IPS DF 4.7 (cell line): ENCODE results near the gene HEATR5A.
"Not testable (repeated sequence)": the region's sequence is repeated elsewhere in the genome, so short reads cannot be mapped to it uniquely, and the experiment has no call there.

Experiments used
- DNase-seq: peaks from one replicate; pipeline ENCODE4 v3.0.0-alpha.2; 2013; ENCODE audit warnings: low spot score; ENCODE audit errors: extremely low read depth

Gene HEATR5A

GRCh38 chr14:31329876-31330521 lies 90.4 kb downstream of the HEATR5A start:
- DNase-seq = not testable (repeated sequence)

- no peak for DNase-seq
Measured at GRCh38 chr14:31326111-31326510, 94.2 kb downstream of the HEATR5A start.

- DNase-seq = no peak
Measured at GRCh38 chr14:31323419-31323818, 96.9 kb downstream of the HEATR5A start.

- no peak for DNase-seq
Measured at GRCh38 chr14:31320922-31321766, 99.2 kb downstream of the HEATR5A start.

GRCh38 chr14:31320216-31320615 lies 100.1 kb downstream of the HEATR5A start:
- DNase-seq = no peak

GRCh38 chr14:31319701-31320100 lies 100.6 kb downstream of the HEATR5A start:
- DNase-seq = no peak

- DNase-seq = no peak
Measured at GRCh38 chr14:31312934-31313333, 107.4 kb downstream of the HEATR5A start.

GRCh38 chr14:31312370-31312769 lies 108.0 kb downstream of the HEATR5A start:
- DNase-seq = not testable (repeated sequence)

GRCh38 chr14:31307618-31308017 lies 112.7 kb downstream of the HEATR5A start:
- DNase-seq = no peak

GRCh38 chr14:31307198-31307597 lies 113.2 kb downstream of the HEATR5A start:
- no peak for DNase-seq

- no peak for DNase-seq
Measured at GRCh38 chr14:31303654-31304053, 116.7 kb downstream of the HEATR5A start.

- no peak for DNase-seq
Measured at GRCh38 chr14:31300883-31301282, 119.5 kb downstream of the HEATR5A start.

GRCh38 chr14:31300296-31300695 lies 120.1 kb downstream of the HEATR5A start:
- no peak for DNase-seq

- DNase-seq = no peak
Measured at GRCh38 chr14:31297701-31298344, 122.5 kb downstream of the HEATR5A start.

GRCh38 chr14:31297112-31297511 lies 123.2 kb downstream of the HEATR5A start:
- no peak for DNase-seq

- no peak for DNase-seq
Measured at GRCh38 chr14:31294746-31295405, 125.5 kb downstream of the HEATR5A start.

GRCh38 chr14:31292937-31293616 lies 127.3 kb downstream of the HEATR5A start:
- DNase-seq = no peak

- no peak for DNase-seq
Measured at GRCh38 chr14:31291210-31291609, 129.1 kb downstream of the HEATR5A start.

GRCh38 chr14:31287294-31287972 lies 132.9 kb downstream of the HEATR5A start:
- DNase-seq = no peak

- no peak for DNase-seq
Measured at GRCh38 chr14:31286456-31287293, 133.7 kb downstream of the HEATR5A start.
